ENCODE measurements around the gene AGBL4.

AGBL4 gene

GRCh38 chr1:48730164-48730910 is 1293.4 kb downstream of the AGBL4 start:
- 76% methylated on average over 9 of the region's 10 CpGs for WGBS
- Histone ChIP-seq H3K9ac (ENCODE audit: low read length) (no peak overlapping the region), H3K79me1 (replicated peaks; ENCODE audit: low read length, poor library complexity, severe bottlenecking) (no peaks in the 10 kb centered on the region), H2BK12ac (ENCODE audit: low read length in 2 of 2) (no peak overlapping the region), H4K8ac (ENCODE audit: low read length) (no peak overlapping the region), H3K27me3 (ENCODE audit: control insufficient read depth in 1 of 2, insufficient read depth in 1 of 2, low read length in 2 of 2) (no peaks in the 10 kb centered on the region), H2BK120ac (ENCODE audit: low read depth, low read length) (no peak overlapping the region), H2AFZ (ENCODE audit: low read depth, low read length) (no peak overlapping the region), H3K27ac (ENCODE audit: low read length, poor library complexity, severe bottlenecking) (no peak overlapping the region), H3K4me1 (ENCODE audit: control insufficient read depth, insufficient read depth, low read depth, low read length) (peaks cover 1% of the 10 kb centered on the region), H3K14ac (ENCODE audit: low read length in 2 of 2) (no peak overlapping the region), H2AK5ac (ENCODE audit: low read length, severe bottlenecking) (no peak overlapping the region), H3K18ac (ENCODE audit: low read depth in 1 of 2, low read length in 2 of 2) (no peak overlapping the region), H3K4me3 (ENCODE audit: insufficient read depth in 1 of 2, low read depth in 1 of 2, low read length in 2 of 2) (no peak overlapping the region), H3K23ac (ENCODE audit: low read length in 2 of 2) (no peak overlapping the region), H3K36me3 (ENCODE audit: control insufficient read depth in 1 of 2, insufficient read depth in 2 of 2, low read depth in 1 of 2, low read length in 2 of 2) (peaks cover 0 to 11% of the 10 kb centered on the region in 2 experiments), H3K4me2 (ENCODE audit: low read length, poor library complexity, severe bottlenecking) (no peak overlapping the region), H3K4ac (ENCODE audit: low read depth in 1 of 2, low read length in 2 of 2) (no peak overlapping the region), H4K91ac (ENCODE audit: low read length) (no peak overlapping the region), H3K9me3 (ENCODE audit: control insufficient read depth, low read length) (no peaks in the 10 kb centered on the region), H2BK5ac (ENCODE audit: low read depth, low read length, poor library complexity, severe bottlenecking) (no peak overlapping the region), H2BK15ac (ENCODE audit: low read depth, poor library complexity, severe bottlenecking) (no peak overlapping the region)
- no peak for DNase-seq

GRCh38 chr1:48728584-48728983 is 1295.2 kb downstream of the AGBL4 start:
- DNase-seq, result no peak
- no peaks in the 10 kb centered on the region for H3K9me3 ChIP-seq (ENCODE audit: control insufficient read depth, low read length)

GRCh38 chr1:48726557-48727215 is 1297.1 kb downstream of the AGBL4 start:
- H3K4me3 ChIP-seq (ENCODE audit: insufficient read depth in 1 of 2, low read depth in 1 of 2, low read length in 2 of 2), result no peak overlapping the region
- no peak overlapping the region for H2BK5ac ChIP-seq (ENCODE audit: low read depth, low read length, poor library complexity, severe bottlenecking)
- no peak overlapping the region for H4K91ac ChIP-seq (ENCODE audit: low read length)
- no peak overlapping the region for H2AK5ac ChIP-seq (ENCODE audit: low read length, severe bottlenecking)
- no peaks in the 10 kb centered on the region for H3K79me1 ChIP-seq (replicated peaks; ENCODE audit: low read length, poor library complexity, severe bottlenecking)
- no peak overlapping the region for H3K4me2 ChIP-seq (ENCODE audit: low read length, poor library complexity, severe bottlenecking)
- H3K9me3 ChIP-seq (ENCODE audit: control insufficient read depth, low read length), result no peaks in the 10 kb centered on the region
- H2BK12ac ChIP-seq (ENCODE audit: low read length in 2 of 2), result no peak overlapping the region
- no peak overlapping the region for H3K18ac ChIP-seq (ENCODE audit: low read depth in 1 of 2, low read length in 2 of 2)
- WGBS, result 100% methylated on average over 3 of the region's 4 CpGs
- H3K14ac ChIP-seq (ENCODE audit: low read length in 2 of 2), result no peak overlapping the region
- no peak overlapping the region for H3K9ac ChIP-seq (ENCODE audit: low read length)
- H3K36me3 ChIP-seq (ENCODE audit: control insufficient read depth in 1 of 2, insufficient read depth in 2 of 2, low read depth in 1 of 2, low read length in 2 of 2), result peaks cover 0 to 6% of the 10 kb centered on the region in 2 experiments
- no peak overlapping the region for H3K4ac ChIP-seq (ENCODE audit: low read depth in 1 of 2, low read length in 2 of 2)
- no peaks in the 10 kb centered on the region for H3K27me3 ChIP-seq (ENCODE audit: control insufficient read depth in 1 of 2, insufficient read depth in 1 of 2, low read length in 2 of 2)
- H3K23ac ChIP-seq (ENCODE audit: low read length in 2 of 2), result no peak overlapping the region
- no peak overlapping the region for H3K27ac ChIP-seq (ENCODE audit: low read length, poor library complexity, severe bottlenecking)
- peaks cover 1% of the 10 kb centered on the region for H3K4me1 ChIP-seq (ENCODE audit: control insufficient read depth, insufficient read depth, low read depth, low read length)
- no peak overlapping the region for H2AFZ ChIP-seq (ENCODE audit: low read depth, low read length)
- H2BK120ac ChIP-seq (ENCODE audit: low read depth, low read length), result no peak overlapping the region
- no peak overlapping the region for H2BK15ac ChIP-seq (ENCODE audit: low read depth, poor library complexity, severe bottlenecking)
- no peak overlapping the region for H4K8ac ChIP-seq (ENCODE audit: low read length)
- DNase-seq, result no peak

More at GRCh38 chr1:48728584-48728983, 1295.2 kb downstream of the AGBL4 start:
- Histone ChIP-seq H4K8ac (ENCODE audit: low read length) (no peak overlapping the region), H2BK120ac (ENCODE audit: low read depth, low read length) (no peak overlapping the region), H3K4me1 (ENCODE audit: control insufficient read depth, insufficient read depth, low read depth, low read length) (peaks cover 1% of the 10 kb centered on the region), H3K4me2 (ENCODE audit: low read length, poor library complexity, severe bottlenecking) (no peak overlapping the region), H3K14ac (ENCODE audit: low read length in 2 of 2) (no peak overlapping the region), H2BK5ac (ENCODE audit: low read depth, low read length, poor library complexity, severe bottlenecking) (no peak overlapping the region), H3K4ac (ENCODE audit: low read depth in 1 of 2, low read length in 2 of 2) (no peak overlapping the region), H2AFZ (ENCODE audit: low read depth, low read length) (no peak overlapping the region), H3K4me3 (ENCODE audit: insufficient read depth in 1 of 2, low read depth in 1 of 2, low read length in 2 of 2) (no peak overlapping the region), H3K79me1 (replicated peaks; ENCODE audit: low read length, poor library complexity, severe bottlenecking) (no peaks in the 10 kb centered on the region), H3K9ac (ENCODE audit: low read length) (no peak overlapping the region), H3K27me3 (ENCODE audit: control insufficient read depth in 1 of 2, insufficient read depth in 1 of 2, low read length in 2 of 2) (no peaks in the 10 kb centered on the region), H4K91ac (ENCODE audit: low read length) (no peak overlapping the region), H3K18ac (ENCODE audit: low read depth in 1 of 2, low read length in 2 of 2) (no peak overlapping the region), H3K23ac (ENCODE audit: low read length in 2 of 2) (no peak overlapping the region), H3K36me3 (ENCODE audit: control insufficient read depth in 1 of 2, insufficient read depth in 2 of 2, low read depth in 1 of 2, low read length in 2 of 2) (peaks cover 0 to 6% of the 10 kb centered on the region in 2 experiments), H2BK12ac (ENCODE audit: low read length in 2 of 2) (no peak overlapping the region), H2AK5ac (ENCODE audit: low read length, severe bottlenecking) (no peak overlapping the region), H3K27ac (ENCODE audit: low read length, poor library complexity, severe bottlenecking) (no peak overlapping the region), H2BK15ac (ENCODE audit: low read depth, poor library complexity, severe bottlenecking) (no peak overlapping the region)
- 90% methylated on average over 2 of the region's 2 CpGs for WGBS

- H3K9me3 ChIP-seq (ENCODE audit: control insufficient read depth, low read length), result no peaks in the 10 kb centered on the region
- H3K23ac ChIP-seq (ENCODE audit: low read length in 2 of 2), result no peak overlapping the region
- H3K27ac ChIP-seq (ENCODE audit: low read length, poor library complexity, severe bottlenecking), result no peak overlapping the region
- H3K4me3 ChIP-seq (ENCODE audit: insufficient read depth in 1 of 2, low read depth in 1 of 2, low read length in 2 of 2), result no peak overlapping the region
- H3K4me1 ChIP-seq (ENCODE audit: control insufficient read depth, insufficient read depth, low read depth, low read length), result peaks cover 1% of the 10 kb centered on the region
- H3K4me2 ChIP-seq (ENCODE audit: low read length, poor library complexity, severe bottlenecking), result no peak overlapping the region
- no peak overlapping the region for H2BK120ac ChIP-seq (ENCODE audit: low read depth, low read length)
- 100% methylated on average over 1 of the region's 2 CpGs for WGBS
- no peak overlapping the region for H2AK5ac ChIP-seq (ENCODE audit: low read length, severe bottlenecking)
- no peak overlapping the region for H3K14ac ChIP-seq (ENCODE audit: low read length in 2 of 2)
- no peak overlapping the region for H2BK5ac ChIP-seq (ENCODE audit: low read depth, low read length, poor library complexity, severe bottlenecking)
- no peak overlapping the region for H2BK15ac ChIP-seq (ENCODE audit: low read depth, poor library complexity, severe bottlenecking)
- H2AFZ ChIP-seq (ENCODE audit: low read depth, low read length), result no peak overlapping the region
- no peaks in the 10 kb centered on the region for H3K79me1 ChIP-seq (replicated peaks; ENCODE audit: low read length, poor library complexity, severe bottlenecking)
- H2BK12ac ChIP-seq (ENCODE audit: low read length in 2 of 2), result no peak overlapping the region
- no peak overlapping the region for H3K4ac ChIP-seq (ENCODE audit: low read depth in 1 of 2, low read length in 2 of 2)
- no peak overlapping the region for H3K9ac ChIP-seq (ENCODE audit: low read length)
- DNase-seq, result no peak
- H4K91ac ChIP-seq (ENCODE audit: low read length), result no peak overlapping the region
- H3K18ac ChIP-seq (ENCODE audit: low read depth in 1 of 2, low read length in 2 of 2), result no peak overlapping the region
- peaks cover 0 to 3% of the 10 kb centered on the region in 2 experiments for H3K36me3 ChIP-seq (ENCODE audit: control insufficient read depth in 1 of 2, insufficient read depth in 2 of 2, low read depth in 1 of 2, low read length in 2 of 2)
- no peaks in the 10 kb centered on the region for H3K27me3 ChIP-seq (ENCODE audit: control insufficient read depth in 1 of 2, insufficient read depth in 1 of 2, low read length in 2 of 2)
- no peak overlapping the region for H4K8ac ChIP-seq (ENCODE audit: low read length)
Observed at GRCh38 chr1:48726139-48726538, 1297.6 kb downstream of the AGBL4 start.

All from mesenchymal stem cell (in vitro differentiated cells and primary cell).